OCI-M2 (cell line): ENCODE results near the gene OPALIN.

Experiments
- DNase-seq: peaks from one replicate; lab custom pipeline; 2025; ENCODE audit not compliant: unreplicated experiment; lab: John Stamatoyannopoulos, UW

OPALIN gene

DNA sequence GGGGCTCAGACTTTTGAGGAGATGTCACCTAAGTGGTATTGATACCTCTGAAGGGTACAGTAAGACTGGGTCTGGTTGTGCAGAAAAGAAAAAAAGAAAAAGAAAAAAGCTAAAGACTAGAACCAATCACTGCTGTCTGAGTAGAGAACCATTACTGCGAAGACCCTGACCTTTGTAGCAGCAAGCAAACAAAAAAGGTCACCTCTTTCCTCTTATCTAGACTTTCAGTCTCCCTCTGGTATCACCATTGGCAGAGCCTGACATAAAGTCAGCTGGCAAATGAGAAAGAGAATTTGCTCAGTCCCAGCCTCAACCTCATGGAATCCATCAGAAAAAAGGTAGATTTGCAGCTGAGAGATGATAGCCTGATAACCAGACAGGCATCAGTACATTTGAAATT, 57.2 kb downstream of the OPALIN start:
- DNase-seq: no peak

DNA sequence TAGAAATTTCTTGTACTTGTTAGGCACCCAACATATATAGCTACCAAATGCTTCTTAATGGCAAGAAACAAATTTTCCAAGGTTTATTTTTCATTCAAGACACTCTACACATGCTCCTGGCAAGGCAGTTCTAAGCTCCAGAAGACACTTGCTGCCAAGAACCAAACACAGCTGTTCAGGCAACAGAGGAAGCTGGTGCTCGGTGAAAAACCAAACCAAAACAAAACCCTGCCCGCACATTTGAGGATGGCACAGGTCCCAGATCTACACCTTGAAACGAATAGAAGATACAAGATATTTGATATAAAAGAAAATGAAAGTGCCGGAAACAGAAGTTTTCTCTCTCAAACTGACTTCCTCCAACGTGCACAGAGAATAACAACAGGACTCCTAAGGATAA, 59.4 kb downstream of the OPALIN start:
- no peak for DNase-seq

DNA sequence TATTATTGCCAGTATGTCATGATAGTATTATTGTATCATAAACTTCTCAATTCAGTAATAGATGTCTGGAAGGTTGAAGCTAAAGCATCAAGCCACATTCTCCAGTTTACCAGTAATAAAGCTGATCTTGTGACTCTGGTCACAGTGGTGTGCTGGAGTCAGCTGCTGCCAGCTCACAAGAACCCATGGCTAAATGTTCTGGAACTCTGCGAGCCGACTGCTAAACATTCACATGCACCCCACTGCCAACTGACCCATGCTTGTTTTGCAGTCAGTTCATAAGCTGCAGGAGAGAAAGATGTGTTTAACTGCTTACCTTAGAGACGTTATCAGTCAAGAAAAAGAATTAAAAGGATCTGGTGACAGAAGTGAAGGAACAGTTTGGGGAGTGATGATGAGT, 60.4 kb downstream of the OPALIN start:
- DNase-seq: no peak

DNA sequence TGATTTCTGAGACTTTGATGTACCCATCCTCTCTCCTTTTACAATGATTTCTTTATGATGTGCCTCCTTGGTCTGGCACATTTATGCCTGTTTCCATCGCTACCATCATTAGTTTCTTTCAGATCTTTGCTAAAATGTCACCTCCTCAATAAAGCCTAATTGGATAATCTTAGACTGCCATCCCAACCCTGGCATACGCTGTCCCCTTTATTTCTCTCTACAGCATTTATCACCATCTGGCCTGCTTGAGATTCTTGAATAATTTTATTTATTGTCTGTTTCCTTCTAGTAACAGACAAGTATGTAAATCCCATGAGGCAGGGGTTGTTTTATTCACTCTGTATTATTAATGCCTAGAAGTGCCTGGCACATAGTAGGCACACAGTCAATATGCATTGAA, 61.3 kb downstream of the OPALIN start:
- no peak for DNase-seq

DNA sequence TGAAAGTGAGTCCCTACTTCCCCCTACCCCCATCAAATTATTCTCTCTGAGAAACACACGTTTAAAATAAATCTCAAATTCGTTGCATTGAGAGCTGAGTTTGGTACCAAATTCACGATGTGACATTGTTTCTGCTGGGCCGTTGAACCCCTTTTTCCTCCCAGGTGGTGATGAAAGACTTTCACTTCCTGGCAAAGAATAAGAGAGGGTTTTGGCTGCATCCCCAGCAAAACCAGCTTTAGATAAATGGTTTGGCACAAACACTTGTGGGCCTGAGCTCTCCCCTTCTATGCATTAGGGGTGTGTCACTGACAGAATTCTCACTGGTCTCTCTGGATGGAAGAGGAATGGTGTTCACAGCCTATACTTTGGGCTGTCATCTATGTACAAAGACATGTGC, 63.3 kb downstream of the OPALIN start:
- DNase-seq: no peak
